ENCODE measurements around the gene MAP3K8.
A peak's percentile ranks its signal among the peaks of the same experiment; 100 is the strongest.

DNA sequence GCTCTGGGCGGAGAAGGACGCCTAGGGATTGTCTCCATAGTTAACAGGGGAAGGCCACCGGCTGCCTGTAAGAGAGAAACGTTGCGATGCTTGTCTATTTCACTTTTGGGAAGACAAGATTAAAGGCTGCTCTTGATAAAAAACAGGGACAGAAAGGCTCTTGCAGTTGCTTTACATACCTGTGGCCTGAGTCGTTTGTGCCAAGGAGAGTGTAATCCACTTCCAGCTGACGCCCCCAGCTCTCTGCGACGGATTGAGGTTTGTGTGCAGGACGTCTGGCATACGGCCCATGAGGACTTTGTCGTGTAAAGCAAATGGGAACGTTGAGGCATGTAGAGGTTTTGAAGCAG, 1.1 kb downstream of the MAP3K8 start:
- TF ChIP-seq SPI1 (IDR thresholded peaks at IDR 0.05; ENCODE audit: low read depth, low read length), result no peak
- no peak for TF ChIP-seq POLR2A (IDR thresholded peaks at IDR 0.05; ENCODE audit: low read depth, low read length)
- TF ChIP-seq POLR2AphosphoS5 (IDR thresholded peaks at IDR 0.05; ENCODE audit: low read depth, low read length), result peak; percentile 46; the same call in 1 of the 2 replicates

All from GM12891 (cell line).